GM18858 (cell line): ENCODE data around the gene GSTM5.
"Not testable (repeated sequence)": the region's sequence is repeated elsewhere in the genome, so short reads cannot be mapped to it uniquely, and the experiment has no call there.

ENCODE experiments used
- ATAC-seq: cut with Tn5 transposase; IDR thresholded peaks from one replicate; pipeline ENCODE4 v1.9.1; 2021; ENCODE audit not compliant: unreplicated experiment

The GSTM5 gene

GRCh38 chr1:109695138-109695537, 16.9 kb upstream of the GSTM5 start:
- ATAC-seq, result not testable (repeated sequence)

DNA sequence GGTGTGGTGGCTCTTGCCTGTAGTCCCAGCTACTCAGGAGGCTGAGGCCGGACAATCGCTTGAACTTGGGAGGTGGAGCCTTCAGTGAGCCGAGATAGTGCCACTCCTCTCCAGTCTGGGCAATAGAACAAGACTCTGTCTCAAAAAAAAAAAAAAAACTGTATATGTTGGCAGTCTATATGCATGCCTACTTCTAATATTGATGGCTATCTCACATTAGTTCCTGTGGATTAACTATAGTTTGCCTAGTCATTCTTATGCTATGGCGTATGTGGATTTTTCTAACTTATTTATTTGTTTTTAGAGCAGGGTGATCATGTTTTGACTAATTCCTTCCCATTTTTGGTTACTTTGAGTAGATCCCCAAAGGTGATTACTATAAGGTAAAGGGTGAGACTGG, 15.0 kb upstream of the GSTM5 start:
- no peak for ATAC-seq

DNA sequence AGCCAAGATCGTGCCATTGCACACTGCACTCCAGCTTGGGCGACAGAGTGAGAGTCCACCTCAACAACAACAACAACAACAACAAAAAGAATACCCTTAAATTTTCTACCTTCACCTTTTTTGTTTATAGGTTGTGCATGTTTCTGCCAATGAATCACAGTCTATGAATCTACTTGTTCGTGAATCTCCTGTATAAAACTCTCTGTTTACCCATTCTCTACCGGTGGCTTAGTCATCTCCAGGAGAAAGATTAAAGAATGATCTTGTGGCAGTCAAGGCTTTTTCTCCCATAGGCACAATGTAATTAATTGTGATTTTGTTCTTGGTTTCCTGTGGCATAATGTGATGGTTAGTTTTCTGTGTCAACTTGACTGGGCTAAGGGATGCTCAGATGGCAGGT, 14.2 kb upstream of the GSTM5 start:
- ATAC-seq, result not testable (repeated sequence)

DNA sequence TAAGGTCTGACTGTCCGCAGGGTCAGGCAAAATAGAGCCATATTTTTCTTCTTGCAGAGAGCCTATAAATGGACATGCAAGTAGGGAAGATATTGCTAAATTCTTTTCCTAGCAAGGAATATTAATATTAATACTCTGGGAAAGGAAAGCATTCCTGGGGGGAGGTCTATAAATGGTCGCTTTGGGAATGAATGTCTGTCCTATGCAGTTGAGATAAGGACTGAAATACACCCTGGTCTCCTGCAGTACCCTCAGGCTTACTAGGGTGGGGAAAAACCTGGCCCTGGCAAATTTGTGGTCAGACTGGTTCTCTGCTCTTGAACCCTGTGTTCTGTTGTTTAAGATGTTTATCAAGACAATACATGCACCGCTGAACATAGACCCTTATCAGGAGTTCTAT, 9.1 kb upstream of the GSTM5 start:
- ATAC-seq, result not testable (repeated sequence)

DNA sequence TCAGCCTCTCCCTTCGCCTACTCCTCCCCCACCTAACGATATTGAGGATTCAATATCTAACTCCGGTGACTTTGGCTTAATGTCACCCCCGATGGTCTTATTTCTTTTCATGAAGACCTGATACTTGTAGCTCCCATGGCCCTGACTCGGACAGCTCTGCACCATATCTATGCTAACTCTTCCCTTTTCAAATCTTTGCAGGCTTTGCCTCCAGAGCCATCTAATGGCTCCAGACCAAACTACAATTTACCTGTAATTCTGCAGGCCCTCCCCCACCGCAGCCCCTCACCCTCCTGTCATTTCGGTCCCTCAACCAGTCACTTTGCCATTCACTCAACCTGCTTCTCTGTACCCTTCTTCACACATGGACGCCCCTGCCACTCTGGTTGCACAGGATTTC, 7.9 kb upstream of the GSTM5 start:
- no peak for ATAC-seq

GRCh38 chr1:109705411-109705810, 6.6 kb upstream of the GSTM5 start:
- ATAC-seq, result no peak

GRCh38 chr1:109708949-109709348, 3.1 kb upstream of the GSTM5 start:
- not testable (repeated sequence) for ATAC-seq

GRCh38 chr1:109709822-109710221, 2.2 kb upstream of the GSTM5 start:
- ATAC-seq, result not testable (repeated sequence)

DNA sequence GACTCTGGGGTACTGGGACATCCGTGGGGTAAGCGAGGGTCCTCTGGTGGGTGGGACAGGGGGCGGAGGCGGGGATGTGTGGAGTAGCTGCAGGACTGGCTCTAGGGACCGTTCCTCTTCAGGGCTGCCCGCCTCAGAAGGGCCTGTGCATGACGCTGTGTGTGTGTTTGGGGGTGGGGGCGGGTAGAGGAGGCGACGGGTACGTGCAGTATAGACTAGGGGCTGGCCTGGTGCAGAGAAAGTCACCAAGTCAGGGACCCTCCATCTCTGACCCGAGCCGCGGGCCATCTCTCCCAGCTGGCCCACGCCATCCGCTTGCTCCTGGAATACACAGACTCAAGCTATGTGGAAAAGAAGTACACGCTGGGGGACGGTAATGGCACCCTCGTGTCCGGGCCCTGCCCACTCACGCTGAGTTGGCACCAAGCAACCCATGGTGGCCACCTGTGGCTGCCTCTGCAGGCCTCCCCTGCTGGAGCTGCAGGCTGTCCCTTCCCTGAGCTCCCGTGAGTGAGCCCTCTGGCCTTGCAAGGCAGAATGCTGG, 342 bp downstream of the GSTM5 start:
- no peak for ATAC-seq

- no peak for ATAC-seq
These were observed 1.6 kb downstream of the GSTM5 start for GRCh38 chr1:109713636-109714035.

DNA sequence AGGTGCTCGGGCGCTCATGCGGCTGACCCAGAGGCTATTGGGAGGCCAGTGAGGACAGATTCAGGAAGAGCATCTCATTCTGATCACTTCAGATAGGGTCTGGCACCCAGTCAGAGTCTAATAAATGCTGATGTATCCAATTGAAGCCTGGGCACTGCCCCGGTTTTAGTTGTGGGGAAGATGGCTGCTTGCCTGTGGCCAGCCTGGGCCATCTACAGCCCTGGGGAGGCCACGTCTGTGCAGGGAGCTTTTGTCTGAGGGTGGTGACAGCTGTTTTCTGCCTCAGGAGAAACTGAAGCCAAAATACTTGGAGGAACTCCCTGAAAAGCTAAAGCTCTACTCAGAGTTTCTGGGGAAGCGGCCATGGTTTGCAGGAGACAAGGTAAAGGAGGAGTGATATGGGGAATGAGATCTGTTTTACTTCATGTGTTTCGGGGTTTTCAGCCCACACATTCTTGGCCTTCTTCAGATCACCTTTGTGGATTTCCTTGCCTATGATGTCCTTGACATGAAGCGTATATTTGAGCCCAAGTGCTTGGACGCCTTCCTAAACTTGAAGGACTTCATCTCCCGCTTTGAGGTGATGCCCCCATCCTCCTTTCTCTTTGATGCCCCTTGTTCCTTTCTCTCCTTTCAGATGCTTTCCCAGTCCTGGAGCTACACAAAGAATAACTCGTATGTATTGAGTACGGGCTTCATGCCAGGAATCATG, 2.8 kb downstream of the GSTM5 start:
- ATAC-seq, result no peak

DNA sequence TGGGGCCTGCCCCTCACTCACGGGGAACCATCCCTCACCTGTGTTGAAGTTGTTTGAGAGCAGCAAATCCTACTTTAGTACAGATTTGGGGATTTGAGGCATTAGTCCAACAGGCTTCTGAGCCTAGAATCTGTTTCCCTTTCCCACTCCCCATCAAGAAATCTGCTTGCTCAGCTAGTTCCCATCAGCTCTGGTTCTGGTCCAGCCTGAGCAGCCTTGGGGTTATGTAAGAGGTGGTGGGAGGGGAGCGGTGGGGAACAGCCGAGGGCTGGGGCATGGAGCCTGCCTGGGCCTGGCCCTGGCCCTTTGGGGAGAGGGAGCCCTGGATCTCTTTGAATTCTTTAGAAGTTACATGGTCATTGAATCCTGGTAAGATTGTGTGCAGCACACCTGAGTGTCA, 4.1 kb downstream of the GSTM5 start:
- no peak for ATAC-seq

GRCh38 chr1:109716570-109717090, 4.6 kb downstream of the GSTM5 start:
- no peak for ATAC-seq

GRCh38 chr1:109717729-109718128, 5.7 kb downstream of the GSTM5 start:
- ATAC-seq, result no peak

DNA sequence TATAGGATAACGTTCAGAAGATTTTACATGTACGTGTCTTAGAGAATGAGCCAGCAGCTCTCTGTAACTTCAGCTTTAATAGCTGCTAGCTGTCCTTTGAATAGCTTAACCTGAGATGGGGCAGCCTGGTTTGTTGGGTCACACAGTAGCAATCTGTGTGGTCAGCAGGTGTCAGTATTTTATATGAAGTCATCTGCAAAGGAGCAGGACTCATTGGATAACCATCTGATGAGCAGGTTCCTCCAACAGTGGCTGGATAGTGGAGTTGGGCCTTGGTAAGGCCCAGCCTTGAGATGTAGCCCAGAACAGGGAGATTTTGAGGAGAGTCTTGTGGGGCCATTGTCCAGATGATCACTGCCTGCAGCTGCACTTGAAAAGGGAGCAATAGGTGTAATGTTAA, 6.4 kb downstream of the GSTM5 start:
- ATAC-seq, result no peak

GRCh38 chr1:109719337-109719837, 7.3 kb downstream of the GSTM5 start:
- ATAC-seq, result no peak

DNA sequence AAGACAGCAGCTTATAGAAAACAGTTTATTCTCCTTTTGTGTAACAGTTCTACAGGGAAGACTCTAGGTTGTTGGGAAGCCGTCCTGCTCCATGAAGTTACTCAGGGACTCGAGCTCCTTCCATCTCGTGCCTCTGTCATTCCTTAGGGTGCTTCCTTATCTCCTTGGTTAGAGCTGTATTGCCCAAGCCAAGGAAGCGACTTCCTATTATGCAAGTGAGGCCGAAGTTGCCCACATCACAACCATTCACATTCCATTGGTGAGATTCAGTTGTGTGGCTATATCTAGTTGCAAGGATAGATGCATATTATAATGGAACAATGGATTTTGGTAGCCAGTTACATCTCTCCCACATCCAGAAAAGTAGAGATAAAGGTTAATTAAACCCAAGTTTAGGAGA, 9.0 kb downstream of the GSTM5 start:
- no peak for ATAC-seq

DNA sequence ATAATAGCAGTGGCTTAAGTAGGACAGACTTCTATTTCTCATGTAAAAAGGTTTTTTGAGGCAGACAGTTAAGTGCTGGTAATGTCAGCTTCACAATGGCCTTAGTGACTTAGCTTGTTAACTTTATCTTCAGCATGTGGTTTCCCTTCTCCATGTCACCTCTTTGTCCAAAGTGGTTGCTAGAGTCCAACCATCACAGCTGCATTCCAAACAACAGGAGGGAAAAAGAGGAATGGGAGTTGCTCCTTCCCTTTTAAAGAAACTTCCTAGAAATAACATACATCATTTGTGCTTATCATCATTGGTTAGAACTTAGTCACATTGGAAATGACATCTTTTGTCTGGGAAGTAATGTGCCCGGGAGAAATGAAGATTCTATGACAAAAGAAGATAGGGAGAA, 9.9 kb downstream of the GSTM5 start:
- no peak for ATAC-seq

- ATAC-seq, result no peak
These were observed 11.0 kb downstream of the GSTM5 start for GRCh38 chr1:109722908-109723691.

DNA sequence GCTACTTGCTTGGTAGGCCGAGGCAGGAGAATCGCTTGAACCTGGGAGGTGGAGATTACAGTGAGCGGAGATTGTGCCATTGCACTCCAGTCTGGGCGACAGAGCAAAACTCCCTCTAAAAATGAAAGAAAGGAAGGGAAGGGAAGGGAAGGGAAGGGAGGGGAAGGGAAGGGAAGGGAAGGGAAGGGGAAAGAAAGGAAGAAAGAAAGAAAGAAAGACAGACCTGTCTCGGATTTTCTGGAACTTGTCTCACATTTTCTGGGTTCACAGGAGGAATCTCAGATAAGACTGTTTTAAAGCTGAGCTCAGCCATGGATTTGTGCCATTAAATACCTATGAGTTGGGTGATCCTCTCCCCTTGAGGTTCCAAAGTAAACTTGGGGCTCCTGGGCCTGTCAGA, 12.9 kb downstream of the GSTM5 start:
- ATAC-seq, result no peak

- no peak for ATAC-seq
These were observed 13.5 kb downstream of the GSTM5 start for GRCh38 chr1:109725510-109725909.

GRCh38 chr1:109726007-109726406, 14.0 kb downstream of the GSTM5 start:
- ATAC-seq, result no peak
